A549 (cell line): ENCODE results near the gene PFDN1. TPM values are rescaled to one million over a fixed set of nuclear protein-coding genes. Genes with fewer than 3 reads are reported as not detected.

ENCODE experiments used
- ATAC-seq, 2 experiments: fragments of 200-7000 bp in 1 of 2; fragments of >200 bp in 1 of 2; cut with Nextera tagmentation in 1 of 2; cut with Tn5 transposase in 1 of 2; 3 replicates each; pipeline versions ENCODE4 v1.8.0 to v1.9.1; 2018 to 2020; ENCODE audit warnings: mild to moderate bottlenecking in 1 of 2, moderate library complexity in 1 of 2
- CTCF ChIA-PET: fragments of 300-600 bp; sonication (Branson Sonifier 250); formaldehyde crosslinking; extraction: SDS; loops from one replicate; lab custom pipeline; 2021; ENCODE audit warnings: antibody characterized with exemption, inconsistent platforms; lab: Yijun Ruan, JAX
- POLR2A ChIA-PET: fragments of 350-600 bp; formaldehyde crosslinking; extraction: SDS; loops from one replicate; lab custom pipeline; 2021; ENCODE audit warnings: antibody characterized with exemption, inconsistent platforms; lab: Yijun Ruan, JAX
- DNase-seq, 2 experiments: peaks; one replicate each; pipeline versions ENCODE4 v3.0.0 to v3.0.0-alpha.2; 2011 to 2016; ENCODE audit warnings: low read depth in 1 of 2, low spot score in 1 of 2
- FAIRE-seq: peaks from 2 replicates; lab custom pipeline; 2011; peaks lifted over from hg19 to GRCh38; lab: Jason Lieb, UNC
- H3K27ac ChIP-seq, 2 experiments: fragments of >200 bp; sonication (Bioruptor Twin); formaldehyde crosslinking; 3 replicates each; pipeline ENCODE4 v1.5.1; 2016 to 2017
- H3K4me1 ChIP-seq: fragments of >200 bp; sonication (Bioruptor Twin); formaldehyde crosslinking; 3 replicates; pipeline ENCODE4 v1.6.1; 2016
- H3K4me2 ChIP-seq: fragments of >200 bp; sonication (Bioruptor Twin); formaldehyde crosslinking; 3 replicates; pipeline ENCODE4 v1.6.1; 2016
- H3K4me3 ChIP-seq: fragments of >200 bp; sonication (Bioruptor Twin); formaldehyde crosslinking; 3 replicates; pipeline ENCODE4 v1.5.1; 2016
- H3K9me3 ChIP-seq: fragments of >200 bp; sonication (Bioruptor Twin); formaldehyde crosslinking; 3 replicates; pipeline ENCODE4 v1.6.1; 2016
- ATOH8 ChIP-seq: fragments of 250-450 bp; sonication (Bioruptor Pico); IDR thresholded peaks from 2 replicates; pipeline ENCODE4 v1.5.0; 2020; ENCODE audit warnings: low read depth, mild to moderate bottlenecking, moderate library complexity
- BCL3 ChIP-seq: fragments of >200 bp; sonication (Bioruptor Twin); formaldehyde crosslinking; IDR thresholded peaks from 3 replicates; pipeline ENCODE4 v1.6.1; 2016
- CHD4 ChIP-seq: fragments of 200-600 bp; sonication (generic); IDR thresholded peaks from 2 replicates; pipeline ENCODE4 v1.6.1; 2016; ENCODE audit warnings: antibody characterized with exemption, mild to moderate bottlenecking, borderline replicate concordance
- CTCF ChIP-seq: fragments of >200 bp; sonication (Bioruptor Twin); formaldehyde crosslinking; IDR thresholded peaks from 3 replicates; pipeline ENCODE4 v1.5.1; 2016
- EHF ChIP-seq: fragments of 250-450 bp; sonication (Bioruptor Pico); IDR thresholded peaks from 2 replicates; pipeline ENCODE4 v1.5.0; 2020; ENCODE audit warnings: mild to moderate bottlenecking
- EHMT2 ChIP-seq: fragments of 200-600 bp; sonication (generic); IDR thresholded peaks from 2 replicates; pipeline ENCODE4 v1.6.1; 2016; ENCODE audit warnings: antibody characterized with exemption, low read depth, mild to moderate bottlenecking, moderate library complexity
- FOSL2 ChIP-seq, 2 experiments: fragments of 450-650 bp in 1 of 2; fragments of >200 bp in 1 of 2; sonication (Bioruptor Twin) in 1 of 2; formaldehyde crosslinking; IDR thresholded peaks; 2 replicates each; pipeline versions ENCODE4 v1.5.0 to v1.6.1; 2016 to 2020; ENCODE audit warnings: mild to moderate bottlenecking in 1 of 2, moderate library complexity in 1 of 2
- FOXS1 ChIP-seq: fragments of 250-450 bp; sonication (Bioruptor Pico); IDR thresholded peaks from 2 replicates; pipeline ENCODE4 v1.5.0; 2020; ENCODE audit warnings: mild to moderate bottlenecking, moderate library complexity
- GATA3 ChIP-seq: IDR thresholded peaks from 2 replicates; pipeline ENCODE4 v1.6.1; 2012; ENCODE audit warnings: borderline replicate concordance
- HDAC2 ChIP-seq: fragments of 200-600 bp; sonication (generic); IDR thresholded peaks from 2 replicates; pipeline ENCODE4 v1.6.1; 2016
- HEYL ChIP-seq: fragments of 250-450 bp; sonication (Bioruptor Pico); IDR thresholded peaks from 2 replicates; pipeline ENCODE4 v1.8.0; 2021; ENCODE audit warnings: mild to moderate bottlenecking, moderate library complexity
- HOXA7 ChIP-seq: fragments of 250-450 bp; sonication (Bioruptor Pico); IDR thresholded peaks from 2 replicates; pipeline ENCODE4 v1.5.0; 2020; ENCODE audit warnings: mild to moderate bottlenecking, moderate library complexity
- HOXB5 ChIP-seq: fragments of 250-450 bp; sonication (Bioruptor Pico); IDR thresholded peaks from 2 replicates; pipeline ENCODE4 v1.5.0; 2020; ENCODE audit warnings: mild to moderate bottlenecking, moderate library complexity
- JUN ChIP-seq, 2 experiments: fragments of >200 bp; sonication (Bioruptor Twin); formaldehyde crosslinking; IDR thresholded peaks; 2 replicates in 1 of 2; 3 replicates in 1 of 2; pipeline ENCODE4 v1.6.1; 2016 to 2017
- JUNB ChIP-seq: fragments of >200 bp; sonication (Bioruptor Twin); formaldehyde crosslinking; IDR thresholded peaks from 2 replicates; pipeline ENCODE4 v1.6.1; 2016
- KDM1A ChIP-seq: fragments of 200-600 bp; sonication (generic); IDR thresholded peaks from 2 replicates; pipeline ENCODE4 v1.6.1; 2016; ENCODE audit warnings: low read depth, mild to moderate bottlenecking
- MAZ ChIP-seq: fragments of 150-350 bp; IDR thresholded peaks from 2 replicates; pipeline ENCODE4 v1.6.1; 2014; ENCODE audit warnings: antibody characterized with exemption, low read depth, low read length, borderline replicate concordance
- MYC ChIP-seq: IDR thresholded peaks from 2 replicates; pipeline ENCODE4 v1.6.1; 2012; ENCODE audit warnings: mild to moderate bottlenecking, inconsistent platforms, low read length, improper control_type of control experiment, borderline replicate concordance
- PBX3 ChIP-seq: IDR thresholded peaks from 2 replicates; pipeline ENCODE4 v1.6.1; 2012
- PHF8 ChIP-seq: fragments of 200-600 bp; sonication (generic); IDR thresholded peaks from 2 replicates; pipeline ENCODE4 v1.6.1; 2016; ENCODE audit warnings: low read depth, mild to moderate bottlenecking, antibody characterized with exemption, moderate library complexity, borderline replicate concordance
- POLR2AphosphoS2 ChIP-seq: conservative IDR thresholded peaks from 2 replicates; pipeline ENCODE4 v1.6.1; 2012; ENCODE audit warnings: low read length, improper control_type of control experiment, inconsistent platforms
- SMC3 ChIP-seq: fragments of >200 bp; sonication (Bioruptor Twin); formaldehyde crosslinking; IDR thresholded peaks from 3 replicates; pipeline ENCODE4 v1.6.1; 2018; ENCODE audit warnings: inconsistent platforms
- TFCP2L1 ChIP-seq: fragments of 250-450 bp; sonication (Bioruptor Pico); IDR thresholded peaks from 2 replicates; pipeline ENCODE4 v1.5.0; 2021; ENCODE audit warnings: mild to moderate bottlenecking
- TP53 ChIP-seq: fragments of 250-450 bp; sonication (Bioruptor Pico); IDR thresholded peaks from 2 replicates; pipeline ENCODE4 v1.5.0; 2021; ENCODE audit warnings: mild to moderate bottlenecking, moderate library complexity
- USF2 ChIP-seq: fragments of 450-650 bp; IDR thresholded peaks from 2 replicates; pipeline ENCODE4 v1.6.1; 2014; ENCODE audit warnings: antibody characterized with exemption
- ZSCAN20 ChIP-seq: fragments of 250-450 bp; sonication (Bioruptor Pico); IDR thresholded peaks from 2 replicates; pipeline ENCODE4 v1.8.0; 2022; ENCODE audit warnings: mild to moderate bottlenecking, moderate library complexity
- WGBS: methylation state at CpG from one replicate; pipeline ENCODE4 v1.1.6; 2017; ENCODE audit errors: missing lambda C conversion rate; 5-methylcytosine and 5-hydroxymethylcytosine counted together
- polyA plus RNA-seq, 4 experiments: library from polyadenylated mRNA; depleted of rRNA in 3 of 4; stranded (reverse); fragments of >200 nt; fragmentation: RNase III in 1 of 4; extraction: RNeasy Plus Mini Kit Qiagen cat#74134 plus additional on column Dnase treatment in 1 of 4; gene quantifications; 2 replicates in 3 of 4; 3 replicates in 1 of 4; pipeline ENCODE4 v1.2.3, GENCODE V29; 2011 to 2017

The PFDN1 gene
- polyA plus RNA-seq, 2 of the 4 experiments (the other 2 are of a cell fraction), result 90.4 to 201 TPM

- TF ChIP-seq FOXS1 (CRISPR knock-in tag) (no peak), KDM1A (no peak), JUNB (no peak), FOSL2 (IDR thresholded peaks at IDR 0.05) (no peak), FOSL2 (CRISPR knock-in tag; IDR thresholded peaks at IDR 0.05) (no peak), PHF8 (no peak), USF2 (no peak), EHF (CRISPR knock-in tag) (no peak)
- ChIA-PET CTCF (interaction anchor here (0.6 to 36.9 kb wide), 9 partner anchors 8 to 356 kb away, joined by 3 to 1613 read pairs (median 4); partner anchors contain the start of gene SLC4A9), POLR2A (no interaction called here)
- DNase-seq (no peak), ATAC-seq (no peak), FAIRE-seq (no peak)
- 75% methylated on average over 4 of the region's 4 CpGs for WGBS
- no peak overlapping the region for H3K27ac ChIP-seq
- peaks cover 22% of the 10 kb centered on the region for H3K4me1 ChIP-seq
- no peak overlapping the region for H3K4me3 ChIP-seq
- H3K9me3 ChIP-seq, result no peaks in the 10 kb centered on the region
- no peak overlapping the region for H3K4me2 ChIP-seq
Observed at GRCh38 chr5:140348104-140348503, 45.2 kb upstream of the PFDN1 start.

- ChIA-PET POLR2A (interaction anchor here (1.2 to 2.5 kb wide), 11 partner anchors 10 to 371 kb away, joined by 3 to 21 read pairs (median 9); partner anchors contain the start of genes PFDN1 and ZMAT2), CTCF (interaction anchor here (0.9 to 36.9 kb wide), 16 partner anchors 8 to 373 kb away, joined by 3 to 1613 read pairs (median 17); partner anchors contain the start of gene SLC4A9)
- peak overlapping the region; percentile 87; the same call in 2 of the 3 replicates for H3K4me2 ChIP-seq
- no peak for DNase-seq
- WGBS, result 86% methylated on average over 2 of the region's 2 CpGs
- FAIRE-seq, result no peak
- TF ChIP-seq EHMT2 (no peak), CTCF (no peak), GATA3 (no peak), HDAC2 (no peak), TFCP2L1 (CRISPR knock-in tag) (no peak)
- ATAC-seq, result no peak
- no peak overlapping the region for H3K4me3 ChIP-seq
- no peak overlapping the region for H3K27ac ChIP-seq
- peaks cover 22% of the 10 kb centered on the region for H3K4me1 ChIP-seq
- no peaks in the 10 kb centered on the region for H3K9me3 ChIP-seq
Observed at GRCh38 chr5:140347360-140347759, 44.5 kb upstream of the PFDN1 start.

GRCh38 chr5:140346348-140347221 lies 43.7 kb upstream of the PFDN1 start, which contains the start of gene HBEGF:
TSS of gene HBEGF (minus strand) at chr5:140346603. CDS start at chr5:140346328, 275 bp downstream.
- peaks cover 22% of the 10 kb centered on the region for H3K4me1 ChIP-seq
- H3K9me3 ChIP-seq, result no peaks in the 10 kb centered on the region
- peak within 1 kb of the TSS; percentile 74 to 88 for H3K27ac ChIP-seq
- ATAC-seq (peak; percentile 78 to 91), FAIRE-seq (no peak), DNase-seq (peak; percentile 69 to 85)
- H3K4me3 ChIP-seq, result peak within 1 kb of the TSS; percentile 75
- CTCF ChIA-PET, result interaction anchor here (0.5 to 36.9 kb wide), 36 partner anchors 9 to 374 kb away, joined by 3 to 1613 read pairs (median 6); partner anchors contain the start of genes PFDN1 and SLC4A9
- WGBS, result 10% methylated on average over 24 of the region's 72 CpGs
- peak within 1 kb of the TSS; percentile 87 for H3K4me2 ChIP-seq
- POLR2A ChIA-PET, result interaction anchor here (0.6 to 2.5 kb wide), 25 partner anchors 8 to 379 kb away, joined by 3 to 46 read pairs (median 6); partner anchors contain the start of genes HARS1, HARS2, PFDN1 and ZMAT2
- no peak for TF ChIP-seq ATOH8 (CRISPR knock-in tag)
- no peak for TF ChIP-seq POLR2AphosphoS2
- TF ChIP-seq JUN (IDR thresholded peaks at IDR 0.05), result peak in 1 of 2 experiments; percentile 74; a peak in 2 of 5 replicates
- no peak for TF ChIP-seq HEYL
- no peak for TF ChIP-seq HOXB5 (CRISPR knock-in tag)
- peak; percentile 39; the same call in 2 of the 3 replicates for TF ChIP-seq SMC3
- no peak for TF ChIP-seq HOXA7 (CRISPR knock-in tag)
- TF ChIP-seq MAZ, result no peak
- no peak for TF ChIP-seq ZSCAN20 (CRISPR knock-in tag)
- TF ChIP-seq CHD4, result no peak
- no peak for TF ChIP-seq MYC
- no peak for TF ChIP-seq PBX3
- no peak for TF ChIP-seq TP53 (CRISPR knock-in tag)
- peak; percentile 92 for TF ChIP-seq BCL3
